NCI-H2107 treated with DMSO at 0.1 percent for 48 hours (cell line): ENCODE results near the gene CCDC9.
"Not testable (repeated sequence)": the region's sequence is repeated elsewhere in the genome, so short reads cannot be mapped to it uniquely, and the experiment has no call there.

ENCODE experiments used
- DNase-seq: peaks from one replicate; lab custom pipeline; 2025; ENCODE audit not compliant: unreplicated experiment; lab: John Stamatoyannopoulos, UW

CCDC9 gene

DNA sequence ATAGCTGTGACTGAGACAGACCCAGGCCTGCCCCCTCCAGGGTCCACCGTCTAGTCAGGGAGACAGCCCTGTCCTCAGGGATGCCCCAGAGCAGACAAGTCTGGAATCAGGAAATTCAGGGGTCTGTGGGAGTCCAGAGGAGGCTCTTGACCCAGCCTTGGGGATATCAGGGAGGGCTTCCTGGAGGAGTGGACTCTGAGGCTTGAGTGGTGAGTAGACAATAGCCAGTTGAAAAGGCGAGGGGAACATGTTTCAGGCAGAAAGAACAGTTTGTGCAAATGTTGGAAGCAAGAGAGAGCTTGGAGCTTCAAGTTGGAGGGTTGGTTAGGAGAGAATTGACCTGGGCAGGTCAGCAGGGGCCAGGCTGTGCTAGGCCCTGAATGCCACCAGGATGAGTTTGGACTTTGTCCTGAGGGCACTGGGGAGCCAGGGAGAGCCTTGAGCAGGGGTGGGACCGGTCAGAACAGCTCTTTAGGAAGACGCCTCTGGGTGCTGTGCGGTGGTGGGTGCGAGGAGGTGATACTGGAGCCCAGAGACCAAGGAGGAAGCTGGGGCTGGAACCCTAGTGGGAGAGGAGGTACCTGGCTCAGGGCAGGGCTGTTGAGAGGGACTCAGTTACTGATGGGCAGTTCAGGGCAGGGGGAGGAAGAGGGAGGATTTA is 2.7 kb downstream of the CCDC9 start:
- no peak for DNase-seq

DNA sequence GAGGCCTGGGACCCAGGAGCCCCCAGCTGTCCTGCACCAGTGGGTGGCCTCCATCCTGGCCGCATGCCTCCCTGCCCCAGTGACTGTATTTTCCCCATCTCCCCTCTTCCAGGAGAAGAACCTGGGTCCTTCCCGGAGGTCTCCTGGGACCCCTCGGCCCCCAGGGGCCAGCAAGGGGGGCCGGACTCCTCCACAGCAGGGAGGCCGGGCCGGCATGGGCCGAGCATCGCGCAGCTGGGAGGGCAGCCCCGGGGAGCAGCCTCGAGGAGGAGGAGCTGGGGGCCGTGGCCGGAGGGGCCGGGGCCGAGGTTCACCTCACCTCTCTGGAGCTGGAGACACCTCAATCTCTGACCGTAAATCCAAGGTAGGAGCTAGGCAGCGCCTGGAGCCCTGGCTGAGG is 4.2 kb downstream of the CCDC9 start:
- no peak for DNase-seq

DNA sequence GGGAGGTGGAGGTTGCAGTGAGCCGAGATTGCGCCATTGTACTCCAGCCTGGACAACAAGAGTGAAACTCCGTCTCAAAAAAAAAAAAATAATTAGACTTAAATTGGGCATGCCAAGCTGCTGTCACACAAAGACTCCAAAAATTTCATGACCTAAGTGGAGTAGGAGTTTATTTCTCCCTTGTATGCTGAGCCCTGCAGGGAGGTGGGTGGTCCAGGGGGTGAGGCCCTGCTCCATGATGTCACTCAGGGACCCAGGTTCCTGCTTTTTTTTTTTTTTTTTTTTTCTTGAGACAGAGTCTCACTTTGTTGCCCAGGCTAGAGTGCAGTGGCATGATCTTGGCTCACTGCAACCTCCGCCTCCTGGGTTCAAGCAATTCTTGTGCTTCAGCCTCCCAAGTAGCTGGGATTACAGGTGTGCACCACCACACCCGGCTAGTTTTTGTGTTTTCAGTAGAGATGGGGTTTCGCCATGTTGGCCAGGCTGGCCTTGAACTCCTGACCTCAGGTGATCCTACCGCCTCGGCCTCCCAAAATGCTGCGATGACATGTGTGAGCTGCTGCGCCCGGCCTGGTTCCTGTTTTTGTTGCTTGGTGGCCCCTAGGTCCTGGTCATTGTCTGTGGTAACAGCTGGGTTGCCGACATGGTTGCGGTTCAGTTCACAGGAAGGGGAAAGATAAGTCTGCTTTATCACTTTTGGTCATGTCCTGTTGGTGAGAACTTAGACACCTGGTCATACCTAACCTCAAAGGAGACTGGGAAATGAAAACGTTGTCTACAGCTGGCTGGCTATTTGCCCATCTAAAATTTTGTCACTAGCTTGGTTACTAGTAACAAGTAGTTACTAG is 5.8 kb downstream of the CCDC9 start:
- DNase-seq: not testable (repeated sequence)

DNA sequence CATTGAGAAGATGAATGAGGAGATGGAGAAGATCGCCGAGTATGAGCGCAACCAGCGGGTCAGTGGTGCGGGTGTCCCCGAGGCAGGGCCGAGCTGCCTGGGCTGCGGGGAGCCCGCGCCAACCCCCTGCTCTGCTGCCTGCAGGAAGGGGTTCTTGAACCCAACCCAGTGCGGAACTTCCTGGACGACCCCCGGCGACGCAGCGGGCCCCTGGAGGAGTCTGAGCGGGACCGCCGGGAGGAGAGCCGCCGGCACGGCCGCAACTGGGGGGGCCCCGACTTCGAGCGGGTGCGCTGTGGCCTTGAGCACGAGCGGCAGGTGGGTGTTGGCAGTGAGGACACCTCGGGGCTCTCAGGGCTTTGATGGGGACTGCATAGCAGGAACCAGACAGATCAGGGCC is 8.3 kb downstream of the CCDC9 start:
- no peak for DNase-seq

DNA sequence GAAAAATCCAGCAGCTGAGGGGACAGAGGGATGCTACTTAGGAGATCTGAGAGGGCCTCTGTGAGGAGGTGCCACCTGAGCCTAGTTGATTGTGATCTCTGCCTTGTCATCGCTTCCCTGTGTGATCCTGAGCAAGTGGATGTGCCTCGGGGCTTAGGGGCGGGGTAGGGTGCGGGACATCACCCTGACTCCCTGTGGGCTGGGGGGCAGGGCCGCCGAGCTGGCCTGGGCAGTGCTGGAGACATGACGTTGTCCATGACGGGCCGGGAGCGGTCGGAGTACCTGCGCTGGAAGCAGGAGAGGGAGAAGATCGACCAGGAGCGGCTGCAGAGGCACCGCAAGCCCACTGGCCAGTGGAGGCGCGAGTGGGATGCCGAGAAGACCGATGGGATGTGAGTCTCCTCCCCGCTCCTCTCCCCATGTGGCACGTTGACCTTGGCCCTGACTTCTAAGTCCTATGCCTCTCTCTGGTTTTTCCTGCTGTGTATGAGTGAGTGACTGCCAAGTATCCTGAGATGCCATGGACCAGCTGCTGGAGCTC is 10.1 kb downstream of the CCDC9 start:
- DNase-seq: no peak

DNA sequence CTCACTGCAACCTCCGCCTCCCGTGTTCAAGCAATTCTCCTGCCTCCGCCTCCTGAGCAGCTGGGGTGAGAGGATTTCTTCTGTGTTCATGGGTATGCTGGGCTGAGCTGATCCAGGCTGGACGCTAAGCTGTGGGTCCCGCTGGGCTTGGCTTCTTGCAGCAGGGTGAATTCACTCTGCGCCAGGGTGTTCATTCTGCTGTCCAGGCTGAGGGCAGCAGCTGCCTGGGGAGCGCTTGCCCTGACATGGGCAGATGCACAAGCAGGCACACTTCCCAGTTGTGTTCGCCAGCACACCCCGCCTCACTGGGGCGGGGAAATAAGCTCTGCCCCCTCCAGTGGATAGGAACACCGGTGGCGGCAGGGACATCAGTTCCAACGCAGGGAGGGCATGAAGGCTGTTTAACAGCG is 11.0 kb downstream of the CCDC9 start:
- no peak for DNase-seq

DNA sequence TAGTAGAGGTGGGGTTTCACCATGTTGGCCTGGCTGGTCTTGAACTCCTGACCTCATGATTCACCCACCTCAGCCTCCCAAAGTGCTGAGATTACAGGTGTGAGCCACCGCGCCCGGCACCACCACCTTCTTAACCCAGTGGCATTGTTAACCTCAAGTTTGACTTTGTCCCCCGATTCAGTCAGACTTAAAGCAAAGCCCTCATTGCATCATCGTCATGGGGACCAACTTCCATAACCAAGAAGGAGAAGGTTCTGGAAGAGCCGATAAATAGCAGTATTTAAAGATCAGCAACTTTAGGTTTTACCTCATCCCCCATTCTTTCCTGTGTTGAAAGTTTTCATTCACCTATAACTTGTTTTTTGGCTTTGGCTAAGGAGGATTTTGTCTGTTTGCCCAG is 11.7 kb downstream of the CCDC9 start:
- DNase-seq: no peak

DNA sequence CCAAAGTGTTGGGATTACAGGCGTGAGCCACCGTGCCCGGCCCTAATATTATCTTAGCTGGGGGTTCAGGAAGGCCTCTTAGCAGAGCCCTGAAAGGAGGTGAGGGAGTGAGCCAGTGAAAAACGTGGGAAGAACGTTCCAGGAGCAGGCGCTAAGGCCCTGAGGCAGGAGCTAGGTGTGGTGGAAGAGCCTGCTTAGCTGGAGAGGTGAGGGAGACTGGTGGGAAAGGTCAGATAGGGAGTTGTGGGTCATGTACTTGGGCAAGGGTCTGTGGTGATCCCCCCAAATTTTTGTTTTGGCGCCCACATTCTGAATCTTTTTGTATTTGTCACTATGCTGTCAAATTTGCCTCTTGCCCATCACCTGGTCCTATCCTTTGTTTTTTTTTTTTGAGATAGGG is 13.3 kb downstream of the CCDC9 start:
- no peak for DNase-seq

DNA sequence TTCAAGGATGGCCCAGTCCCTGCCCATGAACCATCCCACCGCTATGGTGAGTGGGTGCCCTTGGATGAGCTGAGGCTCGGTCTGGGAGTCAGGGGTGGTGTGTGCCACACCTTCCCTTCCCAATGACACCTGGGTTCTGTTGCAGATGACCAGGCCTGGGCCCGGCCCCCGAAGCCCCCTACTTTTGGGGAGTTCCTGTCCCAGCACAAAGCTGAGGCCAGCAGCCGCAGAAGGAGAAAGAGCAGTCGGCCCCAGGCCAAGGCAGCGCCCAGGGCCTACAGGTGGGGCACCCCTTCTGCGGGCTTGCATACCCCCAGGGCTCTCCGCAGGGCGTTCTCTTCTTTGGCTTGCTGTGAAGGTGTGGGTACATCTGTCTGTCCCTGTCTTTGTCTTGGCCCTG is 14.1 kb downstream of the CCDC9 start:
- DNase-seq: no peak

DNA sequence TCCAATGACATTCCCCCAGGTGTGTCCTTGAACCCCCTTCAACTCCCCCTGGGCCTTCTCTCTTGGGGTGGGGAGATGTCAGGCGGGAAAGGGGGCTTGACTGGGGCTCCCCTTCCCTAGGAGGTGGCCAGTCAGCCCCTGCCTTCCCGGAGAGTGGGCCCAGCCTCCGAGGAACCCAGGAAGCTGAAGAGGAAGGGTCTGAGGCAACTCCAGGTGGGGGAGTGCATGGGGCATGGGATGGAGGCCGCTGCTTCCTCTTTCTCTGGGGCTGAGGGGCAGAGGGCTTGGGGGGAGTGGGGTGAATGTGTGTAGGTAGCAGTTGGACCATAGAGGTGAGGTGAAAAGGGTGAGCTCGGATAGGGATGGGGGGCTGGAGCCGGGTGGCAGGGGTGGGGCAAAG is 15.6 kb downstream of the CCDC9 start:
- DNase-seq: no peak

DNA sequence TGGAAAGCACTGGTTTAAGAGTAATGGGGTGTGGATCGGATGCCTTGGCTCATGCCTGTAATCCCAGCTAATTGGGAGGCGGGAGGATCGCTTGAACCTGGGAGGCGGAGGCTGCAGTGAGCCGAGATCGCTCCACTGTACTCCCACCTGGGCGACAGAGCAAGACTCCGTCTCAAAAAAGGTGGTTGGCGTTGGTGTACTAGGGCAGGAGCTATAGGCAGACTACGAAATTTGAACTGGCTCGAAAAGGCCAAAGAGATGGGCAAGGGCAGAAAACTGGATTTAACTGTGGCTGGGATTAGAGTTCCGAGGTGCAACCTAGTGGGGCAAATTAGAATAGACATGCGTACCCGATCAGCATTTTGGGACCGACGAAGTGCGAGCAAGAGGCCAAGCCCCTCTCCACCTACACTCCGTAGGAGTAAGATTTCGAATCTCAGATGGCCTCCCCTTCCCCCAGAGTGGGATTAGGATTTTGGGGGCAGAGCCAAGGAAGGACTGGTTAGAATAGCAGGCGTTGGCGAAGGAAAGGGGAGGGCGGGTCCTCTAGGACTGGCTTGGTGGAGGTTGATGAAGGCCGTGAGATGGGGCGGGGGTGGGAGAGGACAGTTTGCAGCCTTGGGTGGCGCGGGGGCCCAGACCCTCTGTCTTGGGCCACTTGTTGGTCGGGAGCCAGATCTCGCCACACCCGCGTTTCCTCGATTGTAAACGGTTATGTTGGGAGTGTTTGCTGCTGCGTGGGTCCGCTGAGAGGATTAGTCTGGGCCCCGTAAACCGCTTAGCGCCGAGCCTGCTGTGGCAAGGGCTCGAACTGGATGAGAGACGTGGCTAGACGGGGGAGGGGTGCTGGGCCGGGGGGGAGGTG is 16.4 kb downstream of the CCDC9 start:
- no peak for DNase-seq

DNA sequence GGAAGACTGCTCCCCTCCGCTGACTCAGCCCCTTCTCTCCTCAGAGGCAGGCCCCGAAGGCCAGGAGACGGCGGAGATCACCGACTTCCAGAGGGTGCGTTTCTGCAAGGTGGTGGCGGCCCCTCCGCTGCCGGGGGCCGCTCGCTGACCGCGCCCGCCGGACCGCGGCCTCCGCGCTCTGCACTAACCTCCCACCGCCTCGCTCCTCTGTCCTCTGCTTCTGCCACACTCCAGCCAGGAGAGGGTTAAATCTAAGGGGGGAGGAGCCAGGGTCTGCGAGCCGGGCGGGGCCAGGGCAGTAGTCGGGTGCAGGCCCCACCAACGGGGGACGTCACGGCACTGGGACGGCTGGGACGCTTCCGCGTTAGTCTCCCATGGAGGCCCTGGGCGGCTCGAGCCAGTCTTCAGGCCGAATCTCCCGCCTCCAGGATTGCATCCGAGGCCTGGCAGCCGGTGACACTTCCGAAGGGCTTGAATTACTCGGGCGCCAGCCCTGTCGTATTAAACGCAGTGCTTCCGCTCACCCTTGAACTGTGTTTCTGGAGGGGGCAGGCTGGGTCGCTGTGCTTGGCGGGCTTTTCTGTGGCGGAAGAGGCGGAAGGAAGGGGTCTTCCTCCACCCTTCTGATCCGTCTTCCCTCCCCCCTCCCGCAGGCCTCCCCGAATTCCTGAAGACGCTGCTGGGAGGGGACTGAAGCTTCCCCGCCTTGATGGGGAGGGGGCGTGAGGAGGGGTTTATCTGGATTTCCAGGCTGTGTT is 17.2 kb downstream of the CCDC9 start:
- DNase-seq: peak; percentile 28

DNA sequence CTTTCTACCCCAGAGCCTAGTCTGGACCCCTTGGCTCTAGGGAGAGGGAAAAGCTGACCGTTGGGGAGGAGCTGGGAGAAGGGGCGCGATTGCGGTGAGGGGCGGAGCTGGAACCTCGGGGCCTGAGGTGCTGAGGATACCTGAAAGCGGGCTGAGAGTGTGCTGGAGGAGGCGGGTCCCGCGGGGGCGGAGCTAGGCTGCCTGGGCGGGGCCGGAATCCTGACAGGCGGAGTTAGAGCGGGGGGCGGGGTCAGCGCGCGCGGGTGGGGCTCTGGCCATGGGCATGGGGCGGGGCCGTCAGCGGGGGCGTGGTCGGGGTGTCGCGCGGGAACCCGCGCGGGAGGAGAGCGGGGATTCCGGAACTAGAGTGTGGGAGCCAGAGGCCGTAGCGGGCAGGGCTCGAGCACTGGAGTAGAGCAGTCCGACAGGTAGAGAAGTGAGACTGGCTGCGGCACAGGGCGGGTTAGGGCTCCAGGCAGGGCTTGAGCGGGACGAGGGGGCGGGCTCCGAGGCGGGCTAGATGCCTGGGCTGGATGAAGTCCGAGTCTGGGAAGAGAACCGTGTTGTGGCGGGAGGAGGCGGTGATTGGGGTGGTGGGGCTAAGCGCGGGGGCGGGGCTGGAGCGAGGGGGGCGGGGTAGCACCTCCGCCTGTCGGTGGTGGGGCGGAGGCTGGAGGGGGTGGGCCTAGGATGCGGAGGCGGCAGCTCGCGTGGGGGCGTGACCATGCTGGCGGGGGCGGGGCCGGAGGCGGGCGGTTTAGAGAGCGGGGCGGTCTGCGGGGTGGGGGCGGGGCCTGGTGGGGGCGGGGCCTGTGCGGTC is 18.0 kb downstream of the CCDC9 start, which contains the start of gene INAFM1:
INAFM1 (plus strand) TSS at position 815 of the 820 bp plus-strand sequence. CDS start 35 bp downstream, outside the sequence.
- peak; percentile 79 for DNase-seq

DNA sequence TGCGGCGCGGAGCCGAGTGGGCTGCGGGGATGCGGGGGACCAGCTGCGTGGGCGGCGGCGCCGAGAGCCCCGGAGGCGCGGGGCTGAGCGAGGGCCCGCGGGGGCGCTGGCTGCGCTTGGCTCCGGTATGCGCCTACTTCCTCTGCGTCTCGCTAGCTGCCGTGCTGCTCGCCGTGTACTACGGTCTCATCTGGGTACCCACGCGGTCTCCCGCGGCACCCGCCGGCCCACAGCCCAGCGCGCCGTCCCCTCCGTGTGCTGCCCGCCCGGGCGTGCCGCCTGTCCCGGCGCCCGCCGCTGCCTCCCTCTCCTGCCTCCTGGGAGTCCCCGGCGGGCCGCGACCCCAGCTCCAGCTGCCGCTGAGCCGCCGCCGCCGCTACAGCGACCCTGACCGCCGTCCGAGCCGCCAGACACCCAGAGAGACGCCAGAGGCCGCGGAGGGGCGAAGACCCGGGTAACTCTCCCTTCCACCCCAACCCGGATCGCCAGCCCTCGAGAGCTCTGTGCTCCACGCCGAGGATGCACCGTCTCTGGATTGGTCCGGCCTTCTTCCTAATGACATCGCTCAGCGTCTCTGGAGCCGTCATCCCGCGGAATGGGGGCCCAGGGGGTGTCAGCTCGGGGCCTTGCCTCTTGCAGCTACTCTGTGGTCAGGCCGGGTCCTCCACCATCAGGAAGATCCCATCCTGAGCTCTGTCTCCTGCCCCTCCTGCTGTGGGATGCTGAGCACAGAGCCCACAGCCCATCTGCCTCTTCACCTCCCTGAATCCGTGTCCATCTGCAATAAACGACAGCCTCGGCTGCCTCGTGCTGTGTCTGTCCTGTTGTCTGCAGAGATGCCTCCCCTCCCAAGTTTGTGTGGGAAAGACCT is 18.8 kb downstream of the CCDC9 start:
- DNase-seq: no peak

DNA sequence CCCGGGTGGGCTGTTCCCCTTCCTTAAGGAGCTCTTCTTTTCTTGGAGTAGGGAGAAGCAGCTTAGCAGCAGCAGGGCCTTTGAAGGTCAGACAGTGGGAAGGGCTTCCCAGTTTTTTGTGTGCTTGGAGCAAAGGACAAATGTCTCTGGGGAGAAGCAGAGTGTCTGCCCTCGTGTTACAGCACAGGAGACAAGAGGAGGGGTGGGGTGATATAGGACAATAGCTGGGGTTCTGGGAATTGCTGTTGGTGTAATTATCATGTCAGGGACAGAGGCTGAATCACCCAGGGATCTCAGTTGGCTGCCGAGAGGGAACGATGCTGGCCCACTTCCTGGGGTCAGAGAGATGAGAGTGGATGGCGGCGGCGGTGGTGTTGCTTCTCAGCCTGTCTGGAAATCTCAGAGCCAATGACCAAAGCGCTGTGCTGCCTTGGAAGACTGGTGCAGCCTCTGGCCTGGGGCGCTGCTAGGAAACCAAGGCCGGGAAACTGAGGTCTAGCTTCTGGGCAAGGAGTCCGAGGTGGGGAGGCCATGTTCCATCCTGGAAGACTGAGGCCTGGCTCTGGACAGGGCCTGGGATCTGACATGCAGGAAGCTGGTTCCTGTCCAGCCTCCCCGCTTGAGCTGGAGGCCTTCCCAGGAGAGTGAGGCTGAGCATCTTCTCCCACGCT is 19.6 kb downstream of the CCDC9 start:
- DNase-seq: no peak

DNA sequence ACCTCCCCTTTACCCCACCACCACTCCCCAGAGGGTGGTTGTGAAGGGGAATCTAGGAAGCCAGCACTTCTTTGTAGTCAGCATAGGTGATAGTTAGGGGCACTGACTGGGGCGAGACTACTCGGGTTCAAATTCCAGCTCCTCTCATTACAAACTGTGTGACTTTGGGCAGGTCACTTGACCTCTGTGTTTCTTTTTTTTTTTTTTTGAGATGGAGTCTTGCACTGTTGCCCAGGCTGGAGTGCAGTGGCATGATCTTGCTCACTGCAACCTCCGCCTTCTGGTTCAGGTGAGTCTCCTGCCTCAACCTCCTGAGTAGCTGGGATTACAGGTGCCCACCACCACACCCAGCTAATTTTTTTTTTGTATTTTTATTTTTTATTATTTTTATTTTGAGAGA is 20.2 kb downstream of the CCDC9 start:
- not testable (repeated sequence) for DNase-seq

DNA sequence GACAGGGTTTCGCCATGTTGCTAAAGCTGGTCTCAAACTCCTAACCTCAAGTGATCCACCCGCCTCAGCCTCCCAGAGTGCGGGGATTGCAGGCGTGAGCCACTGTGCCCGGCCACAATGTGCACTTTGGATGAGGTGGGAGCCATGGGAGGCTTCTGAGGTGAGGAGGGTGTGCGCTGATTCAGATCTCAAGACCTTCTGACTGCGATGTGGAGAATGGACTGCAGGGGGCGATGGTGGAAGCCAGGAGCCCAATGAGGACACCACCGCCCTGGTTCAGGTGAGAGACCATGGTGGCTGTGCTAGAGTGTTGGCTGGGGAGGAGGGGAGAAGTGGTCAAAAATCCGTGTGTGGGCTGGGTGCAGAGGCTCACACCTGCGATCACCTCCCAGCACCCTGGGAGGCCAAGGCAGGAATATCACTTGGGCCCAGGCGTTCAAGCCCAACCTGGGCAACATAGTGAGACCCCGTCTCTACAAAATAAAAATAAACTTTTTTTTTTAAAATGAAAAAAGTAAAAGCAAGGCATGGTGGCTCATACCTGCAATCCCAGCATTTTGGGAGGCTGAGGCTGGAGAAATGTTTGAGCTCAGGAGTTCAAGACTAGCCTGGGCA is 24.0 kb downstream of the CCDC9 start:
- DNase-seq: no peak
